ENCODE results near the gene KRT73.

KRT73 gene

DNA sequence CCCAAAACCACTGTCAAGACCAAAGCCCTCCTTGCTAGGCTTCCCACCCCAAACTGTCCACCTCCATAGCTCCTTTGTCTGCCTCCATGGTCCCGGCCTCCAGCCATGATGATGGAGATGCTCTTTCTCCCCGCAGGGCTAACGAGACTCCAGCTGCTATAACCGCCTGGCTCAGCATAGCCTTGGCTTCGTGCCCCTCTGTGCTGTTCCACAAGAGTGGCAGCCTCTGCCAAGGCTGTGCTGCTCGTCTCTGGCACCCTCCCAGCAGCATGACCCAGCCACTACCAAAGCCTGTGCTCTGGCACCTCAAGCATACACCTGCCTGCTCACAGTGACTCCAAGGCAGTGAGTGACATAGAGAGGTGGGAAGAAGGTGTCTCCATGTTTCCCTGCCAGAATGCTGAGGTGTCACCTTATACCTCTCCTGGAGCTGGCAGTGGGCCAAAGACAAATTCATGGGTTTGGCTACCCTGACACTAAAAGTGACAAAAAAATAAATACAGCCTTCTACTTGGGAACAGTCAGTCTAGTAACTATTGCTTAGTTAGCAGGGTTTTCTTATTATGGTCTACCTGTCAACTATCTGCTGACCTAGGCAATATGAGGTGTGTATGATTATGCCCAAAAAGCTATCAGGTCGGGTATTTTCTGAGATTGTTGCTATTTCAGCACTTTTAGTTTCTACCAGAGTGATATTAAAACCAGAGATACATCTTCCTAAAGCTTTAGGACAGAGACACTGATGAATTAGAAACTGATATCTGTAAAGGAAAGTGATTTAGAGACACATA, 16.1 kb upstream of the KRT73 start:
- DNase-seq (ENCODE audit: low read depth) = no peak
- TF ChIP-seq, protein P1, sequence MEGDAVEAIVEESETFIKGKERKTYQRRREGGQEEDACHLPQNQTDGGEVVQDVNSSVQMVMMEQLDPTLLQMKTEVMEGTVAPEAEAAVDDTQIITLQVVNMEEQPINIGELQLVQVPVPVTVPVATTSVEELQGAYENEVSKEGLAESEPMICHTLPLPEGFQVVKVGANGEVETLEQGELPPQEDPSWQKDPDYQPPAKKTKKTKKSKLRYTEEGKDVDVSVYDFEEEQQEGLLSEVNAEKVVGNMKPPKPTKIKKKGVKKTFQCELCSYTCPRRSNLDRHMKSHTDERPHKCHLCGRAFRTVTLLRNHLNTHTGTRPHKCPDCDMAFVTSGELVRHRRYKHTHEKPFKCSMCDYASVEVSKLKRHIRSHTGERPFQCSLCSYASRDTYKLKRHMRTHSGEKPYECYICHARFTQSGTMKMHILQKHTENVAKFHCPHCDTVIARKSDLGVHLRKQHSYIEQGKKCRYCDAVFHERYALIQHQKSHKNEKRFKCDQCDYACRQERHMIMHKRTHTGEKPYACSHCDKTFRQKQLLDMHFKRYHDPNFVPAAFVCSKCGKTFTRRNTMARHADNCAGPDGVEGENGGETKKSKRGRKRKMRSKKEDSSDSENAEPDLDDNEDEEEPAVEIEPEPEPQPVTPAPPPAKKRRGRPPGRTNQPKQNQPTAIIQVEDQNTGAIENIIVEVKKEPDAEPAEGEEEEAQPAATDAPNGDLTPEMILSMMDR (IDR thresholded peaks at IDR 0.05; ENCODE audit: low read depth, low read length, missing control alignments) = no peak
- no peak overlapping the region for H3K4me3 ChIP-seq (ENCODE audit: low read depth, low read length)
- in situ Hi-C loops (cut with HindIII; ENCODE audit: low sequenced_read_pairs) = loop anchor here (5.0 kb wide), 1 partner anchor 33 kb away; no protein-coding TSS in a partner anchor

DNA sequence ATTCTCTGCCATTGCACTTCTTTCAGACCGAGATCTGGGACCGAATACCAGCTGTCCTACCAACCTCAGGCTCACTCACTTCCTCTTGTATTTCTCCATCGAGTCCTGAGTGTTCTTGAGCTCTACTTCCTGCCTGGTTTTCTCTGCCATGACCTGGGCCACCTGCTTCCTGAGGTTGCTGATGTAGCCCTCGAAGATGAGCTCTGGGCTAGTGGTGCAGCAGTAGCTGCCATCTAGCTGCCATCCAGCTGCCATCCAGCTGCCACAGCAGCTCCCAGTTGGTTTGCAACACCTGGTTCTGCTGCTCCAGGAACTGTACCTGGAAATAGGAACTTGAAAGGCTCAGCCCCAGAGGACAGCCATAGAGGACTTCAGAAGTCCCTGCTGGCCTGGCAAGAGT, 15.0 kb upstream of the KRT73 start:
- TF ChIP-seq, protein P1 (IDR thresholded peaks at IDR 0.05; ENCODE audit: low read depth, low read length, missing control alignments) = no peak
- H3K4me3 ChIP-seq (ENCODE audit: low read depth, low read length) = no peak overlapping the region
- no peak for DNase-seq (ENCODE audit: low read depth)
- in situ Hi-C loops (cut with HindIII; ENCODE audit: low sequenced_read_pairs) = loop anchor here (5.0 kb wide), 1 partner anchor 34 kb away; no protein-coding TSS in a partner anchor

DNA sequence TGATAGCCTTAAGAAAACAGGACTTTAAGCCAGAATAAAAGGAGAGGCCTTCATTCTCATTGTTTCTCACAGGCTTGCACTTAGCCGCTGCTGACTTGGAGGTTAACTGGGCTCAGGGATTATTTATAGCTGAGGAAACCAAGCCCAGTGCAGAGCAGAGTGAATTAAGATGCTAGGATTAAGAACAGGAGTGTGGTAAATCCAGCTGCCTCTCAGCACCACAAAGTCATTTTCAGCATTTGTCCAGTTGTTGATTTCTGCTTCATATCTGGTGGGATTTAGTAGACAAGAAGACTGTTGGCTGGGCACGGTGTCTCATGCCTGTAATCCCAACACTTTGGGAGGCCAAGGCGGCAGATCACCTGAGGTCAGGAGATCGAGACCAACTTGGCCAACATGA, 14.3 kb upstream of the KRT73 start:
- H3K4me3 ChIP-seq (ENCODE audit: low read depth, low read length) = no peak overlapping the region
- in situ Hi-C loops (cut with HindIII; ENCODE audit: low sequenced_read_pairs) = loop anchor here (5.0 kb wide), 1 partner anchor 35 kb away; no protein-coding TSS in a partner anchor
- TF ChIP-seq, protein P1 (IDR thresholded peaks at IDR 0.05; ENCODE audit: low read depth, low read length, missing control alignments) = no peak

DNA sequence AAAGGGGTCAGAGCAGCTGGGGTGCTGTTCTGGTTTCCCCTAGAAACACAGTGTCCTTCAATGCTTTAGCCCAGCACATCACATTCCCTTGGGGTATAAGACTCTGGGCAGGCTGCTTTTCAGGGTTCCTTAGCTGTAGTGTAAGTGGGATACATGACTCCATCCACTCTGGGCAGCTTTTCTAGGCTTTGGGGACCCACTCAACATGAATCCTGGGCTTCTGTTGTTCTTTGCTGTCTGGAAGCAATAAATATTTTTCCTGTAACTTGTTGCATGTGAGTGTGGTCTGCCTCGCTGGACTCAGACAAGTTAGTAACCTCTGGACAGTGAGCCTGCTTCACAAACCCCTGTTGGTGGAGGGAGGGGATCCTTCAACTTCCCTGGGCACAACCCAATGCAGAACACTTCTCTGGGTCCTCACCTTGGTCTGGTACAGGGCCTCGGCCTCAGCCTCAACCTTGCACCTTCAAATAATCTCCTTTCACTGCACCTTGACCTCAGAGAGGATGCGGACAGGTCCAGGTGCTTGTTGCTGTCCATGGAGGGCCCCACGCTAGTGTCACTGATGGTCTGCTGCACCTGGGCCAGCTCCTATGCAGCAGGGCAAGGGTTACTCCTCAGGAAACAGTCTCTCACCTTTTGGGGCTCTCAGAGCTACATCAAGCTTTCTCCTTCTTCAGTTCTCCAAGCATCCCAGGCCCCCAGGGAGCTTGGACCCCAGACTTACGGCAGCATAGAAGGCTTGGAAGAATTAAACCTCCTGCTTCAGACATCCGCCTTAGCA, 13.5 kb upstream of the KRT73 start:
- no peak for DNase-seq (ENCODE audit: low read depth)
- TF ChIP-seq, protein P1 (IDR thresholded peaks at IDR 0.05; ENCODE audit: low read depth, low read length, missing control alignments) = no peak
- H3K4me3 ChIP-seq (ENCODE audit: low read depth, low read length) = no peak overlapping the region
- in situ Hi-C loops (cut with HindIII; ENCODE audit: low sequenced_read_pairs) = loop anchor here (5.0 kb wide), 1 partner anchor 35 kb away; no protein-coding TSS in a partner anchor

More for the DNA sequence above, 14.3 kb upstream of the KRT73 start:
- no peak for DNase-seq (ENCODE audit: low read depth)

DNA sequence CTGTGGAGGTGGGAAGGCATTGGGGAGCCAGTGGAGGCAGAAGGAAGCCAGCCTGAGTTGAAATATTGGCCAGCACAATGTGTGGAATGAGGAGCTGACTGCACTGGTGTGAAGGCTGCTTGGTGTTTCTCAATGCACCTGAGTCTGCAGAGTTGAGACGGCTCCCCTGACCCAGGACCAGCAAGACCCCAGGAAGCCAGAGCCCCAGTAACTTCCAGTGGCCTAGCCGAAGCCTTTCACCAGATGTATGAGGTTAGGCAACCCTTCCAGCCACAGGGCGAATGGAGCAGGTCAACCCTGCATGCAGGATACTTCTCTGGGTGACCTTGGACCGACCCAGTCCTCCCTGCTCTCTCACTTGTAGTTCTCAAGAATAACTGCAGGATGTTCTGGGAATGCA, 12.9 kb upstream of the KRT73 start:
- TF ChIP-seq, protein P1 (IDR thresholded peaks at IDR 0.05; ENCODE audit: low read depth, low read length, missing control alignments) = no peak
- no peak overlapping the region for H3K4me3 ChIP-seq (ENCODE audit: low read depth, low read length)
- in situ Hi-C loops (cut with HindIII; ENCODE audit: low sequenced_read_pairs) = loop anchor here (5.0 kb wide), 1 partner anchor 36 kb away; no protein-coding TSS in a partner anchor
- DNase-seq (ENCODE audit: low read depth) = no peak

DNA sequence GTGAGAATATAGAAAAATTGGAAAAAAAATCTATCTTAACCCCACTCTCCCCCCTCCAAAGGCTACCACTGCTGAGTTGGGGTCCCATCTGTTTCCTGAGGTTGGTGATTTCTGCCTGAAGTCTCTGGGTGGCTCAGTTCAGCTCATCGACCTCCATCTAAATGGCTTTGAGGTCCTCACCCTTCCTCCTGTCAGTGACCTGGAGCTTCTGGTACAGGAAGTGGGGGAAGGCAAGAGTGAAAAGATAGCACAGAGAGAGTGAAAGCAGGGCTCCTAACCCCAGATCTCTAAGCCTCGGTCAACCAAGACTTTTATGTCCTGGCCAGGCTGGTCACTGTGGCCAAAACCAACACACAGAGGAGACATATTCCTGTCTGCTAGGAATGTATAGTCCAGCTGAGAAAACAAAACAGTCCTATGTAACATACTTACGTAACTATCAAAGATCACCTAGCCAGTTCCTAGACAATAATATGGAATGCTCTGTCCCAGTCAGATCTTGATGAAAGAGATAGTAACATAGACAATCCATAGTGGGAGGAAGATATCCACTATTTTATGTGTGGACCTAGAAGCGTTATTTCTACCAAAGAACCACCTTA, 12.3 kb upstream of the KRT73 start:
- no peak overlapping the region for H3K4me3 ChIP-seq (ENCODE audit: low read depth, low read length)
- in situ Hi-C loops (cut with HindIII; ENCODE audit: low sequenced_read_pairs) = loop anchor here (5.0 kb wide), 1 partner anchor 37 kb away; no protein-coding TSS in a partner anchor
- DNase-seq (ENCODE audit: low read depth) = no peak
- TF ChIP-seq, protein P1 (IDR thresholded peaks at IDR 0.05; ENCODE audit: low read depth, low read length, missing control alignments) = no peak

Data from astrocyte of the cerebellum (primary cell).